ENCODE measurements around the gene NLN.
A peak's percentile ranks its signal among the peaks of the same experiment; 100 is the strongest.
"Not testable (repeated sequence)": the region's sequence is repeated elsewhere in the genome, so short reads cannot be mapped to it uniquely, and the experiment has no call there.

Gene NLN

GRCh38 chr5:65734196-65734775 lies 12.3 kb downstream of the NLN start:
- peak; percentile 66 for DNase-seq

GRCh38 chr5:65734921-65735320 lies 12.9 kb downstream of the NLN start:
- DNase-seq: no peak

GRCh38 chr5:65736011-65736410 lies 14.0 kb downstream of the NLN start:
- no peak for DNase-seq

DNA sequence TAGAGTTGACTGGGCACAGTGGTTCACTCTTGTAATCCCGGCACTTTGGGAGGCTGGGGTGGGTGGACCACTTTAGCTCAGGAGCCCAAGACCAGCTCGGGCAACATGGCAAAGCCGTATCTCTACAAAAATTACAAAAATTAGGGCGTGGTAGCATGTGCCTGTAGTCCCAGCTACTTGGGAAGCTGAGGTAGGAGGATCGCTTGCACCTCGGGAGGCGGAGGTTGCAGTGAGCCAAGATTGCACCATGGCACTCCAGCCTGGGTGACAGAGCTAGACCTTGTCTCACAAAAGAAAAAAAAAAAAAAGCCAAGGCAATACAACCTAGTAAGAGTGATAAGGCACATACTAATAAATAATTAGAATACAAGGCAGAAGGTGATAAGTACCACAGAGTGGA lies 15.8 kb downstream of the NLN start:
- DNase-seq: no peak

DNA sequence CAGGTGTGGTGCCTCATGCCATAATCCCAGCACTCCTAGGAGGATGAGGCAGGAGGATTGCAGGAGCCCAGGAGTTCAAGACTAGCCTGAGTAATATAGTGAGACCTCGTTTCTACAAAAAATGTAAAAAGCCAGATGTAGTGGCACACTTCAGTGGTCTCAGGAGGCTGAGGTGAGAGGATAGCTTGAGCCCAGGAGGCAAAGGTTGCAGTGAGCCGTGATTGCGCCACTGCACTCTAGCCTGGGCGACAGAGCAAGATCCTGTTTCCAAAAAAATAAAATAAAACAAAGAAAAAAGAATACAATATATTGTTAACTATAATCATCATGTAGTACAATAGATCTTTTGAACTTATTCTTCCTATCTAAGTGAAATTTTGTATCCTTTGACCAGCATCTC lies 16.3 kb downstream of the NLN start:
- no peak for DNase-seq

DNA sequence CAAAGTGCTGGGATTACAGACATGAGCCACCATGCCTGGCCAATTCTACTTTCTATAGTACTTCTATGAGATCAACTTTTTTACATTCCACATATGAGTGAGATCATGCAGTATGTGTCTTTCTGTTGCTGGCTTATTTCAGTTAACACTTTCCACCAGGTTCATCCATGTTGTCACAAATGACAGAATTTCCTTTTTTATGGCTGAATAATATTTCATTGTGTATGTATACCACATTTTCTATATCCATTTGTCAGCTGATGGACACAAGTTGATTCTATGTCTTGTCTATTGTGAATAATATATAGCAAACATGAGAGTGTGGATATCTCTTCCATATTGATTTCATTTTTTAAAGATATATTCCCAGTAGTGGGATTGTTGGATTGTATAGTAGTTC lies 17.2 kb downstream of the NLN start:
- DNase-seq: no peak

GRCh38 chr5:65742565-65743231 lies 20.7 kb downstream of the NLN start:
- DNase-seq: no peak

GRCh38 chr5:65749221-65749844 lies 27.3 kb downstream of the NLN start:
- DNase-seq: no peak

DNA sequence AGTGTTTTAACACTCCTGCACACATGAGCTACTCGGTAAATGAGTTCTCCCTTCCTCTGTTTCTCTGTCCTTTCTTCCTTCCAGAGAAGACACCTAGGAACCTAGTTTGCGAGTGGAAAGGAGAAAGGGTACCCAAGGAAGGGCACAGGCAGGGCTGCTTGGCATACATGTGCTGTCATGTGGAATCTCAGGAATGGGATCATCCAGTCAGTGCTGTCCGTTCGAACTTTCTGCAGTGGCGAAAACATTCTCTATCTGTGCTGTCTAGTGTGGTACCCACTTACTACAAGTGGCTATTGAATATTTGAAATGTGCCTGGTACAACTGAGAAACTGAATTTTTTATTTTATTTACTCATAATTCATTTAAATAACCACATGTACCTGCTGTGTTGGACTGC lies 28.0 kb downstream of the NLN start:
- no peak for DNase-seq

DNA sequence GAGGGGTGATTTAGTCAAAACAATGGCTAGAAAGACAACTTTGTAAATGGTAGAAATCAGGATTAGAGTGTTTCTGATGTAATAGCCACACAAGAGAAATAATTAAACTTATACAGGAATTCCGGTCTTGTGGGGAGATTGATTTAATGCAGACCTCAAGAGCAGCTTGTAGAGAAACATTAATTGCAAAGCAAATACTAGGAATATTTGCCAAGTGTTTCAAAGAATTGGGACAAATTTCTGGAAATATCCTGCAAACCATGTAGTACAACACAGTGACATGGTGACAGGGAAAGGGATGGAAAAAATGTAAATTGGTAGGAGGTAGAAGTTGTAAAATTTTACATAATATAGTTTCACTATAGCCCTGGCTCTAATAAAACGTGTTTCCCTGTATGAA lies 28.9 kb downstream of the NLN start:
- no peak for DNase-seq

DNA sequence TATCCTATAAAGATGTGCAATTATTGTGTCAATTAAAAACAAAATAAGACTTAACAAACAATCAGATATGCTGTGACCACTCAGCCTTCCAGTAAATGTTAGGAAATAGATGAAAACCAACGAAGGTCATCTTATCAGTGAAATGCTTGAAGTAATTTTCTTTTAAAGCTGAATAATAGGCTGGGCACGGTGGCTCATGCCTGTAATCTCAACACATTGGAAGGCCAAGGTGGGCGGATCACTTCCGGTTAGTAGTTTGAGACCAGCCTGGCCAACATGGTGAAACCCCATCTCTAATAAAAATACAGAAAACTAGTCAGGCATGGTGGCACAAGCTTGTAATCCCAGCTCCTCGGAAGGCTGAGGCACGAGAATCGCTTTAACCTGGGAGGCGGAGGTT lies 31.2 kb downstream of the NLN start:
- DNase-seq: no peak

DNA sequence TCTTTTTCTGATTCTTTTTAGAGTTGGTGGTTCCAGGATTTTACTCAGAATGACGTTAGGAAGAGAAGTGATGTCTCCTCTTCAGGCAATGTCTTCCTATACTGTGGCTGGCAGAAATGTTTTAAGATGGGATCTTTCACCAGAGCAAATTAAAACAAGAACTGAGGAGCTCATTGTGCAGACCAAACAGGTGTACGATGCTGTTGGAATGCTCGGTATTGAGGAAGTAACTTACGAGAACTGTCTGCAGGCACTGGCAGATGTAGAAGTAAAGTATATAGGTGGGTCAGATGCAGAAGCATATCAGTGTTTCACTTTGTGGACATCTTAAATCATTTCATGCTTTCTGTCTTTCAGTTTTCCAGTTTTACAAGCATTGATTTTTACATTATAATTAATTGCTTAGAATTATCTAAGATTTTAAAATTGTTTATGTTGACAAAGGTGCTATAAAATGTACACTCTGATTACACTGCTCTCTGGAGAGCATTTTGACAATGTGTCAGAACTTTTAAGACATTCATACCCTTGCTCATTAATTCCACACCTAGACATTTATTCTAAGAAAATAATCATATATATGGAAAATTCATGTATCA lies 36.6 kb downstream of the NLN start:
- no peak for DNase-seq

GRCh38 chr5:65760504-65761275 lies 38.7 kb downstream of the NLN start:
- peak; percentile 76 for DNase-seq

DNA sequence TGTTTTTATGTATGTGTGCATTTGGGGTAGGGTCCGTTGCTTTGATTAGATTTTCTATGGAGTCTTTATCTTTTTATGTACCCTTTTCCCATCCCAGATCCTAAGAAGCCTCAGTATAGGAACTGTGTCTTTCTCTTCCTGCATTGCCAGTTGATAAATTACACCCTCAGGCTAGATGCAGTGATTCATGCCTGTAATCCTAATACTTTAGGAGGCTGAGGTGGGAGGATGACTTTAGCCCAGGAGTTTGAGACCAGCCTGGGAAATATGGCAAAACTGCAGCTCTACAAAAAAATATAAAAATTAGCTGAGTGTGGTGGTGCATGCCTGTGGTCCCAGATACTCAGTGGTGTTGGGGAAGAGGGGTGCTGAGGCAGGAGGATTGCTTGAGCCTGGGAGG lies 40.2 kb downstream of the NLN start:
- no peak for DNase-seq

DNA sequence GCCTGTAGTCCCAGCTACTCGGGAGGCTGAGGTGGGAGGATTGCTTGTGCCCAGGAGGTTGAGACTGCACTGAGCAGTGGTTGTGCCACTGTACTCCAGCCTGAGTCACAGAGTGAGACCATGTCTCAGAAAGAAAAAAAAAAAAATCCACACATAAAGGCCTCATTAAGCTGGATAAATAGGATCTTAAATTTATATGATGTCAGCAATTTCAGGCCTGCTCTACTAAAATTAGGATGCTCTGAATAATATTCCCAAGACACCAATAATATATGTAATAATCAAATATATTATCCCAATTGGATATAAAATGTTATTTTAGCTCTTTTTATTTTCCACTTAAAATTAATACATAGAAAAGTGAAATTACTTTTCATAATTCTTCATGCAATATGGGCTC lies 43.6 kb downstream of the NLN start:
- no peak for DNase-seq

DNA sequence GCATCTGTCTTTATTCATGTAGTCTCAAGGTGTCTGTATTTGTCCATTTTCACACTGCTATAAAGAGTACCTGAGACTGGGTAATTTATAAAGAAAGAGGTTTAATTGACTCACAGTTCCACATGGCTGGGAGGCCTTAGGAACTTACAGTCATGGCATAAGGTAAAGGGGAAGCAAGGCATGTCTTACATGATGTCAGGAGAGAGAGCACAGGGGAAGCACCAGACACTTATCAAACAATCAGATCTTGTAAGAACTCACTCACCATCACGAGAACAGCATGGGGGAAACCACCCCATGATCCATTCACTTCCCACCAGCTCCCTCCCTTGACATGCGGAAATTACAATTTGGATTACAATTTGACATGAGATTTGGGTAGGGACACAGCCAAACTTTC lies 44.2 kb downstream of the NLN start:
- no peak for DNase-seq

GRCh38 chr5:65766781-65767180 lies 44.8 kb downstream of the NLN start:
- DNase-seq: no peak

DNA sequence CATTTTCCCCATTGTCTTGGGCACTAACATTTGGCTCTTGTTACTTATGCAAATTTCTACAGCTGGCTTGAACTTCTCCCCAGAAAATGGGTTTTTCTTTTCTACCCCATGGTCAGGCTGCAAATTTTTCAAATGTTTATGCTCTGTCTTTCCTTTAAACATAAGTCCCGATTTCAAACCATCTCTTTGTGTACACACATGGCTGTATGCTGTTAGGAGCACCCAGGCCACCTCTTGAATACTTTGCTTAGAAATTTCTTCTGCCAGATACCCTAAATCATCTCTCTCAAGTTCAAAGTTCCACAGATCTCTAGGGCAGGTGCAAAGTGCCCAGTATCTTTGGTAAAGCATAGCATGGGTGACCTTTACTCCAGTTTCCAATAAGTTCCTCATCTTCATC lies 45.6 kb downstream of the NLN start:
- DNase-seq: no peak

DNA sequence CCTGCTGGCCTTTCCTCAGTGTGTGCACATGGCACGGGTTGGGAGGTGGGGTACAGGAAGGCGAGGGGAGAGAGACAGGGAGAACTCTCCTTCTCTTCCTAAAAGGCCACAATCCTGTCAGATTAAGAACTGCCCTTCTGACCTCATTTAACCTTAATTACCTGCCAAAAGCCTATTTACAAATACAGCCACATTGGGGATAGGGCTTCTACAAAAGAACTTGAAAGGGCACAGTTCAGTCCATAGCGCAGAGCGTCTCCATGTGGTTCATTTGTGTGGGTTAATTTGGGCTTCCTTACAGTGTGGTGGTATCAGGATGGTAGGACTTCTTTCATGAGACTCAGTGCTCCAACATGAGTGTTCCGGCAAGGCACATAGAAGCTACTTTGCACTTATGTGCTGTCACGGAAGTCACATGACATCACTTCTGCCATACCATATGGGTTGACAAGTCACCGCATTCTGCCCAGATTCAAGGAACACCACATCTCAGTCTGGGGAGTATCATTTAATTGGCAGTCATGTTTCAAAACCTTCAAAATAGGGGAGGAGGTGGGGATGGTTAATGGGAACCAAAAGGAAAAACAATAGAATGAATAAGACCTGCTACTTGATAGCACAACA lies 46.8 kb downstream of the NLN start:
- no peak for DNase-seq

- DNase-seq: no peak
Measured at GRCh38 chr5:65769539-65769938, 47.5 kb downstream of the NLN start.

DNA sequence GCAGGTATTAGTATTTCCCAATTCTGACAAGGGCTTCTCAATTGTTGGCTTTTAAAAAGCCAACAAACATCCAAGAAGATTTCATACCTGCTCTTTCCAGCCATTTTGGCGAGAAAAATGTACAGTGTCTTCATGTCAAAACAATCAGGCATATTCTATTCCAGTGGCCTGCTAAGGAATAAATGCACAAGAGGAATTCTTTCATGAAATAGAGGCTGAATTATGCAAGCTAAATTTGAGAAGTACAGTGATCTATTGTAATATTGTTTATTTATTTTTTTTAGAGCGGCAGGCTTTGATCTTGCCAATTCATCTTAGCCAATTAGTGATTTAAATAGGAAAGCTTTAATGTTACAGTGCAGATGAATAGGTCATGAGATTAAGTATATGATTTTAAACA lies 49.3 kb downstream of the NLN start:
- DNase-seq: no peak

- DNase-seq: not testable (repeated sequence)
Measured at GRCh38 chr5:65772963-65773362, 51.0 kb downstream of the NLN start.

DNA sequence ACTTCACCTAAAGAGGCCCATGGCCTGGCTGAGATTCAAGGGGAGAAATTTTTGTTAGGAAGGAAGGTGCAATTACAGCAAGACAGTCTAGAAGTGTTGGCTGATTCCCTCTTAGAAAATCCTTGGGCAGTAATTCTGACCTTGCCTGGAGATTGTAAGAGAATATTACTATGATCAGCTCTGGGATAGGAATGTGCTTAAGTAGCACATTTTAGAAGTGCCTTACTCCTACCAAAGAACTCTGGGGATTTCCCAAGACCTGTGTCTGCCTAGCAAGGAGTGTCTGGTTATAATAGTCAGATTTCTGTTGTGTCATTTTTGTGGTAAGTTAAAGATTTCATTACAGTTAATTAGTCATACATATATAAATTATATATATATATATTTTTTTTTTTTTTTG lies 52.3 kb downstream of the NLN start:
- DNase-seq: no peak
